GM12892 (cell line): ENCODE results near the gene LACTBL1.

Experiments used
- POLR2A ChIP-seq: IDR thresholded peaks from 2 replicates; pipeline ENCODE4 v1.6.1; 2011; ENCODE audit warnings: low read depth, low read length, control low read depth
- POLR2AphosphoS5 ChIP-seq: IDR thresholded peaks from 2 replicates; pipeline ENCODE4 v1.6.1; 2011; ENCODE audit warnings: low read depth, low read length, control low read depth
- TAF1 ChIP-seq: IDR thresholded peaks from 2 replicates; pipeline ENCODE4 v1.6.1; 2011; ENCODE audit warnings: low read depth, mild to moderate bottlenecking, control low read depth, low read length, borderline replicate concordance

DNA sequence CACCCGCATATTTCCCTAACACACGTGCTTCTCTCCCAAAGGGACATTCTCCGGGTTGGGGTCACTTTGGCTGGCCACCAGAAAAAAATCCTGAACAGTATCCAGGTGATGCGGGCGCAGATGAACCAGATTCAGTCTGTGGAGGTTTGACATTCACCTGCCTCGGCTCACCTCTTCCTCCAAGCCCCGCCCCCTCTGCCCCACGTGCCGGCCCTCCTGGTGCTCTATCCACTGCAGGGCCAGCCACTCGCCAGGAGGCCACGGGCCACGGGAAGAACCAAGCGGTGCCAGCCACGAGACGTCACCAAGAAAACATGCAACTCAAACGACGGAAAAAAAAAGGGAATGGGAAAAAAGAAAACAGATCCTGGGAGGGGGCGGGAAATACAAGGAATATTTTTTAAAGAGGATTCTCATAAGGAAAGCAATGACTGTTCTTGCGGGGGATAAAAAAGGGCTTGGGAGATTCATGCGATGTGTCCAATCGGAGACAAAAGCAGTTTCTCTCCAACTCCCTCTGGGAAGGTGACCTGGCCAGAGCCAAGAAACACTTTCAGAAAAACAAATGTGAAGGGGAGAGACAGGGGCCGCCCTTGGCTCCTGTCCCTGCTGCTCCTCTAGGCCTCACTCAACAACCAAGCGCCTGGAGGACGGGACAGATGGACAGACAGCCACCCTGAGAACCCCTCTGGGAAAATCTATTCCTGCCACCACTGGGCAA lies 59.1 kb downstream of the LACTBL1 start:
- TF ChIP-seq POLR2AphosphoS5 (no peak), POLR2A (no peak), TAF1 (no peak)
